MM.1S (cell line): ENCODE results near the gene DDX39B.

ENCODE experiments used
- EZH2phosphoT487 ChIP-seq: fragments of 300-600 bp; sonication (generic); IDR thresholded peaks from 2 replicates; pipeline ENCODE4 v1.6.1; 2018; ENCODE audit warnings: antibody characterized with exemption, low read length
- TF ChIP-seq, protein P1 (sequence below): fragments of 300-600 bp; sonication (generic); IDR thresholded peaks from 2 replicates; pipeline ENCODE4 v1.5.1; 2016; ENCODE audit warnings: antibody characterized with exemption, low read length, mixed read lengths

DNA sequence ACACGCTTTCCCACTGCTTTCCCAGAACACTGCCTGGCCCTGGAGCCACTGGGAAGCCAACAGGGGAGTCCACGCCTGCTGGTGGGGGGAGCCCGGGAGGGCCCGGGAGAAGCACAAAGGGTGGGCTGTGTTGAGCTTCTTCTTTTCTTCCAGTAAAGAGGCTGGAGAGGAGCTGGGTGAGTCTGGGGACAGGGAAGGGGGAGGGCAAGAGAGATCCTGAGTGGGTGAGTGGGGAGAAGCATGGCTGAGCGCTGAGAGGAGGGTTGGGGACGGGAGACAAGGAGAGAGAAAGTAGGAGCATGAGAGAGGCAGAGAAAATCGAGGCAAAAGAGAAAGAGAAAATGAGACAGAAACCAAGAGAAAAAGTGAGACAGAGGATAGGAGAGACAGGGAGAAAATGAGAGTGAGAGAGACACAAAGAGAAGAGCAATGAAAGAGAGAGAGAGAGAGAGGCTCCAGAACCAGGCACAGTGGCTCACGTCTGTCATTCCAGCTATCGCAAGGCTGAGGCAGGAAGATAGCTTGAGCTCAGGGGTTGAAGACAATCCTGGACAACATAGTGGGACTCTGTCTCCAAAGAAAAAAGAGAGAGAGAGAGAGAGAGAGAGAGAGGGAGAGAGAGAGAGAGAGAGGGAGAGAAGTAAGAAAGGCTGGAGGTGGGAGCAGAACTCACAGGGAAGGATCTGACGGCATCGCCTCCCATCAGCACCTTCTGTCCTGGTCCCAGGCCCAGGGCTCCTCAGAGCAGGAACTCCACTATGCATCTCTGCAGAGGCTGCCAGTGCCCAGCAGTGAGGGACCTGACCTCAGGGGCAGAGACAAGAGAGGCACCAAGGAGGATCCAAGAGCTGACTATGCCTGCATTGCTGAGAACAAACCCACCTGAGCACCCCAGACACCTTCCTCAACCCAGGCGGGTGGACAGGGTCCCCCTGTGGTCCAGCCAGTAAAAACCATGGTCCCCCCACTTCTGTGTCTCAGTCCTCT, 46.3 kb upstream of the DDX39B start:
- TF ChIP-seq, protein P1, sequence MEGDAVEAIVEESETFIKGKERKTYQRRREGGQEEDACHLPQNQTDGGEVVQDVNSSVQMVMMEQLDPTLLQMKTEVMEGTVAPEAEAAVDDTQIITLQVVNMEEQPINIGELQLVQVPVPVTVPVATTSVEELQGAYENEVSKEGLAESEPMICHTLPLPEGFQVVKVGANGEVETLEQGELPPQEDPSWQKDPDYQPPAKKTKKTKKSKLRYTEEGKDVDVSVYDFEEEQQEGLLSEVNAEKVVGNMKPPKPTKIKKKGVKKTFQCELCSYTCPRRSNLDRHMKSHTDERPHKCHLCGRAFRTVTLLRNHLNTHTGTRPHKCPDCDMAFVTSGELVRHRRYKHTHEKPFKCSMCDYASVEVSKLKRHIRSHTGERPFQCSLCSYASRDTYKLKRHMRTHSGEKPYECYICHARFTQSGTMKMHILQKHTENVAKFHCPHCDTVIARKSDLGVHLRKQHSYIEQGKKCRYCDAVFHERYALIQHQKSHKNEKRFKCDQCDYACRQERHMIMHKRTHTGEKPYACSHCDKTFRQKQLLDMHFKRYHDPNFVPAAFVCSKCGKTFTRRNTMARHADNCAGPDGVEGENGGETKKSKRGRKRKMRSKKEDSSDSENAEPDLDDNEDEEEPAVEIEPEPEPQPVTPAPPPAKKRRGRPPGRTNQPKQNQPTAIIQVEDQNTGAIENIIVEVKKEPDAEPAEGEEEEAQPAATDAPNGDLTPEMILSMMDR, result no peak
- no peak for TF ChIP-seq EZH2phosphoT487
